ENCODE measurements around the gene MRPL40. TPM values are rescaled to one million over a fixed set of nuclear protein-coding genes. Genes with fewer than 3 reads are reported as not detected.

Gene MRPL40
- total RNA-seq, 4 donors from 2014 or later = 5.0 to 20.4 (median 12.3) TPM

- no peaks in the 10 kb centered on the region for H3K36me3 ChIP-seq
- H3K27ac ChIP-seq = no peak overlapping the region
- TF ChIP-seq, protein P1, sequence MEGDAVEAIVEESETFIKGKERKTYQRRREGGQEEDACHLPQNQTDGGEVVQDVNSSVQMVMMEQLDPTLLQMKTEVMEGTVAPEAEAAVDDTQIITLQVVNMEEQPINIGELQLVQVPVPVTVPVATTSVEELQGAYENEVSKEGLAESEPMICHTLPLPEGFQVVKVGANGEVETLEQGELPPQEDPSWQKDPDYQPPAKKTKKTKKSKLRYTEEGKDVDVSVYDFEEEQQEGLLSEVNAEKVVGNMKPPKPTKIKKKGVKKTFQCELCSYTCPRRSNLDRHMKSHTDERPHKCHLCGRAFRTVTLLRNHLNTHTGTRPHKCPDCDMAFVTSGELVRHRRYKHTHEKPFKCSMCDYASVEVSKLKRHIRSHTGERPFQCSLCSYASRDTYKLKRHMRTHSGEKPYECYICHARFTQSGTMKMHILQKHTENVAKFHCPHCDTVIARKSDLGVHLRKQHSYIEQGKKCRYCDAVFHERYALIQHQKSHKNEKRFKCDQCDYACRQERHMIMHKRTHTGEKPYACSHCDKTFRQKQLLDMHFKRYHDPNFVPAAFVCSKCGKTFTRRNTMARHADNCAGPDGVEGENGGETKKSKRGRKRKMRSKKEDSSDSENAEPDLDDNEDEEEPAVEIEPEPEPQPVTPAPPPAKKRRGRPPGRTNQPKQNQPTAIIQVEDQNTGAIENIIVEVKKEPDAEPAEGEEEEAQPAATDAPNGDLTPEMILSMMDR (IDR thresholded peaks at IDR 0.05) = no peak
- no peak for TF ChIP-seq POLR2A (IDR thresholded peaks at IDR 0.05)
- no peak for DNase-seq
- intact Hi-C loops (cut with DNase I; ENCODE audit: low total_unique reads) = no loop called here
- no peak overlapping the region for H3K4me3 ChIP-seq
- no peaks in the 10 kb centered on the region for H3K9me3 ChIP-seq
- no peaks in the 10 kb centered on the region for H3K4me1 ChIP-seq
- no peaks in the 10 kb centered on the region for H3K27me3 ChIP-seq
Observed at GRCh38 chr22:19454156-19454555, 21.8 kb downstream of the MRPL40 start.

- H3K27ac ChIP-seq = no peak overlapping the region
- no peaks in the 10 kb centered on the region for H3K27me3 ChIP-seq
- H3K36me3 ChIP-seq = no peaks in the 10 kb centered on the region
- no peak for TF ChIP-seq POLR2A (IDR thresholded peaks at IDR 0.05)
- TF ChIP-seq, protein P1 (IDR thresholded peaks at IDR 0.05) = no peak
- H3K9me3 ChIP-seq = no peaks in the 10 kb centered on the region
- intact Hi-C loops (cut with DNase I; ENCODE audit: low total_unique reads) = no loop called here
- no peak overlapping the region for H3K4me3 ChIP-seq
- no peak for DNase-seq
- no peaks in the 10 kb centered on the region for H3K4me1 ChIP-seq
Observed at GRCh38 chr22:19455033-19455432, 22.7 kb downstream of the MRPL40 start.

GRCh38 chr22:19455585-19456370 is 23.4 kb downstream of the MRPL40 start:
- H3K9me3 ChIP-seq = no peaks in the 10 kb centered on the region
- no peak overlapping the region for H3K27ac ChIP-seq
- H3K4me1 ChIP-seq = no peaks in the 10 kb centered on the region
- no peaks in the 10 kb centered on the region for H3K36me3 ChIP-seq
- intact Hi-C loops (cut with DNase I; ENCODE audit: low total_unique reads) = no loop called here
- H3K4me3 ChIP-seq = no peak overlapping the region
- TF ChIP-seq, protein P1 (IDR thresholded peaks at IDR 0.05) = no peak
- no peak for TF ChIP-seq POLR2A (IDR thresholded peaks at IDR 0.05)
- DNase-seq = no peak
- H3K27me3 ChIP-seq = no peaks in the 10 kb centered on the region

- Histone ChIP-seq H3K27me3 (no peaks in the 10 kb centered on the region), H3K4me1 (no peaks in the 10 kb centered on the region), H3K9me3 (no peaks in the 10 kb centered on the region), H3K27ac (no peak overlapping the region), H3K36me3 (no peaks in the 10 kb centered on the region), H3K4me3 (no peak overlapping the region)
- intact Hi-C loops (cut with DNase I; ENCODE audit: low total_unique reads) = no loop called here
- DNase-seq = no peak
- TF ChIP-seq, protein P1 (IDR thresholded peaks at IDR 0.05) = no peak
- TF ChIP-seq POLR2A (IDR thresholded peaks at IDR 0.05) = no peak
Observed at GRCh38 chr22:19456541-19456940, 24.2 kb downstream of the MRPL40 start.

DNA sequence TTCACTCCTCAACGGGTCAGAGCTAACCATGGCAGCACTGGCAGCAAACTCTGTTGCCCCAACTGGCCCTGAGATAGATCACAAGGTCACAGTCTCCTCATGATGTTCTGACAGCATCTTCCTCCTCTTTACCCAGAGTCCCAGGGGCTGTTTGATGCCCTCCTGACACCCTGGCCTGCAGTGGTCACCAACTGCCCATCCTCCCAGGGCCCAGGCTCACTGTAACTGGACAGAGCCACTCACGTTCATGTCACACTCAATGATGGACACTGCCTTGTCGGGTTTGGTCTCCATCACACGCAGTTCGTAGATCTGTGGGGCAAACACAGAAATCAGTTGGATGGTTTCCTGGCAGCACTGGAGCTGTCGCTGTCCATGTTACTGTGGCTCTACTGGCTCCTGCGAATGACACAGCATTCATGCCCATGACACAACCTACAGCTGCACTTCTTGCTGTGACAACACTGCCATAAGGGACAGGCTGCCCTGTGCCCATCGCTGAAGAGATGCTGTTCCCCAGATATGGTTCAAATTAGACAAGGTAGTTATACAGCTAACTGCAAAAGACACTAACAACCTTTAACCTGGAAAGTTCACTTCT is 25.6 kb downstream of the MRPL40 start:
- H3K9me3 ChIP-seq = no peaks in the 10 kb centered on the region
- no peaks in the 10 kb centered on the region for H3K27me3 ChIP-seq
- H3K4me3 ChIP-seq = no peak overlapping the region
- no peak for TF ChIP-seq POLR2A (IDR thresholded peaks at IDR 0.05)
- no peaks in the 10 kb centered on the region for H3K4me1 ChIP-seq
- intact Hi-C loops (cut with DNase I; ENCODE audit: low total_unique reads) = no loop called here
- H3K27ac ChIP-seq = no peak overlapping the region
- no peaks in the 10 kb centered on the region for H3K36me3 ChIP-seq
- no peak for DNase-seq

Measured in uterus (tissue), 4 donors.